Measurements from ENCODE around the gene TGFBR3. TPM values are rescaled to one million over a fixed set of nuclear protein-coding genes. Genes with fewer than 3 reads are reported as not detected.

Gene TGFBR3
- total and polyA plus RNA-seq, 2 of the 8 experiments (the other 6 are each of a cell fraction or from before 2014, with no cell fraction given): 2.0 to 6.1 TPM

GRCh38 chr1:91716339-91716738, 169.6 kb downstream of the TGFBR3 start:
- Histone ChIP-seq H3K79me1 (ENCODE audit: low read depth, low read length) (no peaks in the 10 kb centered on the region), H2BK120ac (replicated peaks; ENCODE audit: low read depth, low read length) (no peak overlapping the region), H3K27me3 (replicated peaks in 1 of 4; ENCODE audit: control insufficient read depth in 3 of 4, extremely low read depth in 1 of 4, insufficient read depth in 3 of 4, low read length in 3 of 4) (peaks cover 0 to 1% (median 0%) of the 10 kb centered on the region in 4 experiments; a peak in 1 of 7 replicates), H4K91ac (replicated peaks; ENCODE audit: insufficient read length, low read length) (no peak overlapping the region), H2AFZ (ENCODE audit: low read length) (no peak overlapping the region), H3K4me2 (ENCODE audit: insufficient read depth in 1 of 2, low read depth in 2 of 2, low read length in 2 of 2) (no peak overlapping the region), H2BK12ac (ENCODE audit: low read depth, low read length) (no peak overlapping the region), H4K8ac (ENCODE audit: extremely low read depth, insufficient read depth, low read length) (no peak overlapping the region), H3K4me1 (replicated peaks in 1 of 4; ENCODE audit: control insufficient read depth in 3 of 4, insufficient read depth in 4 of 4, low read length in 3 of 4) (peaks cover 0 to 6% (median 2%) of the 10 kb centered on the region in 4 experiments; a peak in 2 of 7 replicates), H3K9ac (replicated peaks in 1 of 4; ENCODE audit: extremely low read depth in 1 of 4, low read depth in 3 of 4, low read length in 3 of 4) (no peak overlapping the region), H2BK15ac (ENCODE audit: low read length) (no peak overlapping the region), H3K56ac (replicated peaks; ENCODE audit: insufficient read length, low read depth, low read length) (no peak overlapping the region), H3K36me3 (ENCODE audit: control insufficient read depth in 2 of 4, insufficient read depth in 4 of 4, low read length in 3 of 4) (no peaks in the 10 kb centered on the region), H3K18ac (ENCODE audit: extremely low read depth, low read length) (no peak overlapping the region), H3K79me2 (ENCODE audit: control insufficient read depth in 1 of 2, insufficient read depth in 2 of 2, low read length in 2 of 2) (no peaks in the 10 kb centered on the region), H3K23me2 (ENCODE audit: low read depth, low read length) (no peaks in the 10 kb centered on the region), H3K4ac (replicated peaks; ENCODE audit: insufficient read length, low read depth, low read length) (no peak overlapping the region), H2BK20ac (ENCODE audit: low read length) (no peak overlapping the region), H4K5ac (ENCODE audit: insufficient read length, low read depth, low read length) (no peak overlapping the region), H2BK5ac (ENCODE audit: low read depth, low read length) (no peak overlapping the region), H3K4me3 (ENCODE audit: extremely low read depth in 1 of 4, insufficient read depth in 2 of 4, low read depth in 3 of 4, low read length in 4 of 4) (no peak overlapping the region), H2AK5ac (ENCODE audit: low read depth, low read length) (no peak overlapping the region), H3K14ac (ENCODE audit: insufficient read length) (no peak overlapping the region), H4K20me1 (replicated peaks in 1 of 2; ENCODE audit: control insufficient read depth in 1 of 2, insufficient read depth in 2 of 2, low read length in 2 of 2) (no peaks in the 10 kb centered on the region), H3K9me3 (ENCODE audit: insufficient read depth in 2 of 2, low read depth in 1 of 2, low read length in 1 of 2) (no peaks in the 10 kb centered on the region), H3K27ac (ENCODE audit: low read depth, low read length) (no peak overlapping the region), H3K23ac (ENCODE audit: insufficient read length) (no peak overlapping the region)
- ChIA-PET CTCF (ENCODE audit: partially characterized antibody) (interaction anchor here (1.0 to 1.2 kb wide), 2 partner anchors 15 to 76 kb away, joined by 3 to 4 read pairs; no protein-coding TSS in a partner anchor), POLR2A (ENCODE audit: partially characterized antibody) (no interaction called here)
- no peak for DNase-seq (ENCODE audit: low read depth in 1 of 2, low spot score in 2 of 2)
- no peak for FAIRE-seq
- 96% methylated on average over 3 of the region's 3 CpGs; no CpG with 5 or more reads in 1 of the 2 experiments for WGBS, 2 experiments (ENCODE audit: extremely low coverage in 1 of 2, insufficient coverage in 1 of 2, insufficient read length in 1 of 2, insufficient replicate concordance in 2 of 2, low coverage in 1 of 2, low lambda C conversion rate in 2 of 2, missing lambda C conversion rate in 1 of 2)
- TF ChIP-seq POU5F1 (IDR thresholded peaks at IDR 0.05; ENCODE audit: low read depth, low read length): no peak

All from H1 (cell line).